Occipital lobe (tissue), 2 donors: ENCODE measurements around the gene KCNMA1. TPM values are rescaled to one million over a fixed set of nuclear protein-coding genes. Genes with fewer than 3 reads are reported as not detected.
A peak's percentile ranks its signal among the peaks of the same experiment; 100 is the strongest.
"Not testable (repeated sequence)": the region's sequence is repeated elsewhere in the genome, so short reads cannot be mapped to it uniquely, and the experiment has no call there.

Source experiments
- DNase-seq: peaks from one replicate; lab custom pipeline; 2025; lab: John Stamatoyannopoulos, UW
- total RNA-seq: library from RNA; depleted of rRNA; stranded (reverse); fragments of >200 nt; gene quantifications from one replicate; pipeline ENCODE4 v1.2.3, GENCODE V29; 2014

Gene KCNMA1
- total RNA-seq = 43.0 TPM

DNA sequence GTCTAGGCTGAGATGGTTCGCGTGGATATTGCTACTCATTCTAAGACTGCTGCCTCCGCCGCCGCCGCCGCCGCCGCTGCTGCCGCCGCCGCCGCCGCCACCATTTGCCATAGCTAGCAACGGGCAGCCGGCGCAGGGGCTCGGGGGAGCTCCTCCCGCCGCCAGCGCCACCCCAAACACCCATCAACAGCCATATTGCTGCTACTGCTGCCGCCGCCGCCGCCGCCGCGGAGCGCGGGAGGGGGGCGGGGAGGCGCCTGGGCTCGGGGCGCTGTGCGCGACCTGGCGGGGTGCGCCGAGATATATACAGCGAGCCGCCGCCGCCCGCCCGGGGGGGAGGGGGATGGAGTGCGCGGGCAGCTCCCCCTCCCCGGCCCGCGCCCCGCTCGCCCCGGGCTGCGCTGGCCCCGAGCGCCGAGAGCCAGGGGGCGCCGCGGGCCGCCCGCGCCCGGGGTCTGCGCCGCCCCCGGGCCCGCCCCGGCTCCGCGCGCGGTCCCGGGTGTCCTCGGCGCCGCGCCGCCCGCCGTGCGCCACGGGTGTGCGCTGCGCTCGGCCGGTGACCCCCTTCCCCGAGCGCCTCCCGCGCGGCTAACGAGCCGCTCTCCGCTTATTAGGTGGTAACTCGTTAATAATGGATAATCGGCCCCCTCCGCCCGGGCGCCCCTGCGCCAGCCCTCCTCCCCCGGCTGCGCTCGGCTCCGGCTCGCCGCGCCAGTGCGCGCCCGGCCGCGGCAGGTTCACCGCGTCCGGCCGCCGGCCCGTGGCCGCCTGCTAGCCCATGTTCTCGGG is at the start of gene KCNMA1:
KCNMA1 (minus strand) TSS at position 277 of the 789 bp plus-strand sequence.
- DNase-seq = peak; percentile 28

DNA sequence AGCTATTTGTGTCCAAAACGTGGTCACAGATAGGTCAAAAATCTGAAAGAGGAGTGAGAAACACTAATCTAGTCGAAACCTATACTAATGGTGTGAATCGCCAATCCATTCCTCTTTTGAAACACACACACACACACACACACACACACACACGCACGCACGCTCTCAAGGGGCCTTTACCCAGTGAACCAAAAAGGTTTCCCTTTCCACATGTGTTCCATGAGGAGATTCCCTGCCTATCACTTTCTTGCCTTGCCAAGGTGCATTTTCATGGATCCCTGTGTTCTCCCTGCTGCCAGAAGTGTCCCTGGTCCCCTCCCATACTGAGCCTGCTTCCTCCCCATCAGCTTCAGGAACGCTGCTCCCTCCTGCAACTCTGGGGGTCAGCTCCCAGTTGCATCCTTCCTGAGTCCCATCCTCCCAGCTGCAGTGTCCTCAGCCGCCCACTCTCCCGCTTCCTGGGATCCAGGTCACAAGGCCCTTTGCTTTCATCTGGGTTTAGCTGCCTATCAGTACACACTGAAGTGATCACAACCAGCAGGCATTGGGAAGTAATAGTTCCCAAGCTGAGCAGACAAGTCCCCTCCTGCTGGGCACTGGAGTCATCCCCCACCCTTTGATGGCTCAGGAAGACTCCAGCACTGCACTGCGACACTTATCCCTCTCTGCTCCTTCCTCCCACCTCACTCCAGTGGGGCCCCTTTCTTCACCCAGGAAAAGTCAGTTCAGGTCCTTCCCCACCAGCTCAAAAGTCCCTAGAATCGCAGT is 49.2 kb upstream of the KCNMA1 start:
- DNase-seq = no peak

DNA sequence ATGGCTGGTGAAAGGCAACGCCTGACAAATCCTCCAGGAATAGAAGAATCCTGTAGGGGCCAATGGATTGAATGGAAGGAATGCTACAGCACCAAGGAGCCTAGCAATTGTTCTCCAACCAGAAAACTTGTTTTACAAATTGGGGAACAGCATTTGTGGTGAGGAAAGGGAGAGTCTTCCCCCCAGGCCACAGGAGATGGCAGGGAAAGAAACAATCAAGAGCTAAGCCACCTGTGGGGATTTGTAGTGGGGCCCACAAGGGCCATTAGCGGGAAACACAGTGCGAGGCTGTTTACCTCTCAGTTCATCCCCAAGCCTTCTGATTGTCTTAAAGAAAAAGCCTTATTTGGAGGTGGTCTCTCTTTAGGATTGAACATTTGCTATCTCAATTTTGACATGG is 48.5 kb upstream of the KCNMA1 start:
- DNase-seq = no peak

DNA sequence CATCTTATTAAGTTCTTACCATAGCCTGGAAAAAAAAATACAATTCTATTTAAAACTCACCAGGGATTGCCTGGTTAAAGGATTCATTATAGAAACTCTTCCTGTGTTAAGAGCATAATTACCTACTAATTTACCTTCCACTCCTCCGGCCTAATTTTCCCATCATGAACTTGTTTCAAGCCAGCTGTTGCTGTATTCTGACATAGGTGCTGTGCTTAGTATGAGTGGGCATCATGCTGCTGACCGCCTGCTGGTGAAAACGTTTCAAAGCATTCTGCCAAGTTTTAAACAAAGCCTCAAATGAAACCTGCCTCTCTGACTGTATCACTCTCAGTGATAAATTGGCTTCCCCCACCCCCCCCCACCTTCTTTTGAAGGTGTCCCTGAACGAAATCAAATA is 47.8 kb upstream of the KCNMA1 start:
- no peak for DNase-seq

DNA sequence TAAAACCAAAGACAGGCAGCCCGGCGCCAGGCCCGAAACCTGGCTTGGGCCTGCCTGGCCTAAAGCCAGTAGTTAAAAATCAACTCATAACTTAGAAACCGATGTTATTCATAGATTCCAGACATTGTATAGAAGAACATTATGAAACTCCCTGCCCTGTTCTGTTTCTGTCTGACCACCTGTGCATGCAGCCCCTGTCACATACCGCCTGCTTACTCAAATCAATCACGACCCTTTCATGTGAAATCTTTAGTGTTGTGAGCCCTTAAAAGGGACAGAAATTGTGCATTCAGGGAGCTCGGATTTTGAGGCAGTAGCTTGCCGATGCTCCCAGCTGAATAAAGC is 45.5 kb upstream of the KCNMA1 start:
- DNase-seq = not testable (repeated sequence)

DNA sequence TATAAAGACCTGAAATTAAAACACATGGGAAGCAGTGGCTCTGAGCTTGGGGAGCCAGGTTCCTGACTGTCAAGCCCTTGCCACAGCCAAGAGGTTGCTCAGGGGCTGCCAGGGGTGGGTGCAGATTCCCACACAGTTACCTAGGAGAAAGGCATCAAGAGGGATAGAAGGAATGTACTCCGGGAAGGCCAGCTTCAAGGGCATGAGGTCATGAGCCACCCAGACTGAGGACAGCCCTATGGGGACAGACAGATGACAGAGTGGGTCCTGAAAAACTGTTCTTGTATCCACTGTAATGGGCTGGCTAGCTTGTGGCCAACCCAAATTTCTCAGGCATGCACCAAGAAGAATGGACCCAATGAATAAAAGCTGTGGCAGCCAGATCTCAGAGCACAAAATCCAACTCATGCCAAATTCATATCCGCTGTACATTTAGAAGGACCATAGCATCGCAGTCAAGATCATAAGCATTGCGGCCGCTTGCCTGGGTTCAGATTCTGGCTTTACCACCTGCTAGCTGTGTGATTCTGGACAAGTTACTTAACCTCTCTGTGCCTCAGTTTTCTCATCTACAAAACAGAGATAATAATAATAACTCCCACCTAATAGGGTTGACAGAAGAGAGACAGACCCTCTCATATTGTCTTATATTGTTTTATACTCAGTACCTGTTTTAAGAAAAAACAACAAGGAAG is 44.9 kb upstream of the KCNMA1 start:
- DNase-seq = no peak

DNA sequence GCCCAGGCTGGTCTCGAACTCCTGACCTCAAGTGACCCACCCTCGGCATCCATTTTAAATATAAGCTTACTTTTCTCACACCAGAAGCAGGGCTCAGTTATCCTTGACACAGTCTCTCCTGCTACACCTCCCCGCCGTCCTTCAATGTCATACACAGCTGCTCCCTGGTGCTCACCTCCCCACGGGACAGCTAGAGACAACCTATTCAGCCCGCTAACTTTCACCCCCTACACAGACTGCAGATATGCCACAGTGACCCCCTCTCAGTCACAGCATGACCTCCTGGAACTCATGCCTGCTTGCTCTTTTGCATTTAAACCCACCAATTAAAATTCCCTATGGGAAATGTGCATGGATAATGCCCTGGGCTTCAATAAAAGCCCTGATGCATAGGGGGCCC is 44.2 kb upstream of the KCNMA1 start:
- no peak for DNase-seq

DNA sequence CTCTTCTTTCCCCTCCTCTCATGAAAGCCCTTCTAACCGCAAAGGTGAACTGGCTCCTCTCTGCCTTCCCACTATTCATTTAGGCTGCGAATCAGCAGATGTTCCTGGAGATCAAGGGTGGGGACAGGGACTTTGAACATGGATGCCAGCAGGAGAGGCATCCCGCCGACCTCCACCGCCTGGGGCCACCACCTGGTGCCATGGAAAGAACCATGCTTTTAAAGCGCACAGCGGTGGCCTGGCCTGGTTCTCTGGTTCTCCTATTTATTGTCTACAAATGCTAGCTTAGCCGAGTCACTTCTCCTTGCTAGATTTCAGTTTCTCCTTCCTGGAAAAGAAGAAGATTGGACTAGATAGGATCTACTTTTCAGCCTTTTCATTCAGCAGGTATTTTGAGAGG is 43.2 kb upstream of the KCNMA1 start:
- no peak for DNase-seq

DNA sequence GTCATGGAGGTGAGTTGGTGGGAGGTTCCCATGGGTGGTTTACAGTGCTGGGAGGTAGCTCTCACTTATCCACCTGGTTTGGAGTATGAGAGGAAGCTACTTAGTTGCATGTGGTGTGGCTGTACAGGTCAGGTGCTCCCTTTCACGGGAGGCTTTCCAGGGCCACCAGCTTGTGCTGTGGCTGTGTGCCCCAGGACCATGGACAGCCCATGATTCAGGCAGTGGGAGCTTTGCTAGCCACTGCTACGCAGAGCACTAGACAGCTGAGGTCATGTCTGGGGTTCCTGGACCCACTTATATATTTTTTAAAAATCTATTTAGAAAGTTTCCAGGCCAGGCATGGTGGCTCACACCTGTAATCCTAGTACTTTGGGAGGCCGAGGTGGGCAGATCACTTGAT is 42.5 kb upstream of the KCNMA1 start:
- DNase-seq = no peak

DNA sequence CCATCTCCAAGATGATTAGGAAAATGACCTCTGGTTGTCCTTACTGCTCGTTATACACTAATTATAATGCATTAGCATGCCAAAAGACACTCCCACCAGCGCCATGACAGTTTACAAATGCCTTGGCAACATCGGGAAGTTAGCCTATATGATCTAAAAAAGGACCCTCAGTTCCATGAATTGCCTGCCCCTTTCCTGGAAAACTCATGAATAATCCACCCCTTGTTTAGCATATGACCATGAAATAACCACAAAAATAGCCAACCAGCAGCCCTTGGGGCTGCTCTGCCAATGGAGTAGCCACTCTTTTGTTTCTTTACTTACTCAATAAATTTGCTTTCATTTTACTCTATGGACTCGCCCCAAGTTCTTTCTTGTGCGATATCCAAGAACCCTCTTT is 41.6 kb upstream of the KCNMA1 start:
- DNase-seq = no peak

DNA sequence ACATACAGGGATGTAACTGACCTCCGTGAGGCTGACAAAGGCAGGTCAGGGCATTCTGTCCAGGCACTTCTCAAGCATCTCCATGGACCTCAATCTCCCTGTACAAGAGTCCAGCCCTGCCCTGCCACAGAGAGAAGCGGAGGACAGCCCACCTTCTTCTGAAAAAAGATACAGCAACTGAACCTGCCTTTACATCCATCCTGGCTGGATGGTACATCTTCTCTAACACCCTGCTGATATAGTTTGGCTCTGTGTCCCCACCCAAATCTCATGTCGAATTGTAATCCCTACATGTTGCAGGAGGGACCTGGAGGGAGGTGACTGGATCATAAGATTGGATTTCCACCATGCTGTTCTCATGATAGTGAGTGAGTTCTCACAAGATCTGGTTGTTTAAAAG is 40.5 kb upstream of the KCNMA1 start:
- no peak for DNase-seq

DNA sequence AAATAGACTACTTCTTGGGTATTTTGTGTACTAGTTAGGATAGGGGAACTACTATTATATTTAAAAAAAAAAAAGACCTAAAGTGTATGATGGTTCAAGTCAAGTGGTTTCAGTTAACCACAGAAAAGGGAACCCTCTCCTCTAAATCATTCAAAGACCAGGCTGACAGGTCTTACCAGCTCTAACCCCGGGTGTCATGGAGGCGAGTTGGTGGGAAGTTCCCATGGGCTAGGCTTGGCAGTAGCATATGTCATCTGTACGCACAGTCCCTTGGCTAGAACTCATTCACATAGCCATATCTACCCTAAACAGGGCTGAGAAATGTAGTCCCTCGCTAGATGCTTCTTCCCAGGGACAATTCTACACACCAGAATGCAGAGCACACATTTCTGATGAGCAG is 37.7 kb upstream of the KCNMA1 start:
- DNase-seq = no peak

DNA sequence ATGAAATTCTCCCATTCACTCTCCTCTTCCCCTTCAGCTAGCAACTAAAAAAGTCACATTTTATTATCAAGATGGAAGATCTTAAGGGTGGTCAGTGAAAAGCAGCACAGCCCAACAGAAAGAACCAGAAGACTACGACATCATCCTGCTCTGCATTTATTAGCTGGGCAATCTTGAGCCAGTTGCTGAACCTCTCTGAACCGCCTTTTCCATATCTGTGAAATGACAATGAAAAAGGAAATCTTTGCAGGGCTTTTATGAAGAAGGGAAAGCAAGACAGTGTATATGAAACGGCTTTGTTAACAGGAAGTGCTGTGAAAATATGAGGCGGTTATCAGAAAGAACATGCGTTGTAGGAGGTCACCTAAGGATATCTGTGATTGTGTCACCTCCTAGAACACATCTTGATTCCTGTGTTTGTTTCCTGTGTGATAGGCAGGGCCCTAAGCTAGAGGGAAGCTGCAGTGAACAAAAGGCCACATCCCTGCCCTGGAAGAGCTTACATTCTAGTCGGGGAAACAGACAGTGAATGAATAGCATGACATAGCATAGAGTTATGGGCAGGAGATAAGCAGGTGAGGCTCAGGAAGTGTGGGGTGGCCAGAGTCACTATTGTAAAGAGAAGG is 36.0 kb upstream of the KCNMA1 start:
- no peak for DNase-seq

DNA sequence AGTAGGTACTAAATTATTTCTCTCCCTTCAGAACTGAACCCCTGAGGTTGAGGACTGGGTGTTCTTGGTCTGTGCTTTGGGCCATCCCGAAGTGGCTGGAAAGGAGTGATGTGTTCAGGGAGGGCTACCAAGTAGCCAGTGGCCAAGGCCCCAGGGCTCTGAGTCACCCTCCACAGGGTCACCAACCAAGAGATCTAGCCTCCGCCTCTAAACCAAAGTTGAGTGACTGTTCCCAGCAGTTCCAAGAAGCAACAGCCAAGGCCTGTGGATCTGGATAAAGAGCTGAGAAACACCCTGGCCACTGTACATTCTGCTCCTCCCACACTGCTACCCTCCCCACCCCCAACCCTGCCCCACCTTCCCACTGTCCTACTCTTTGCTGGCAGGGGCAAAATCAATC is 35.5 kb upstream of the KCNMA1 start:
- DNase-seq = no peak

DNA sequence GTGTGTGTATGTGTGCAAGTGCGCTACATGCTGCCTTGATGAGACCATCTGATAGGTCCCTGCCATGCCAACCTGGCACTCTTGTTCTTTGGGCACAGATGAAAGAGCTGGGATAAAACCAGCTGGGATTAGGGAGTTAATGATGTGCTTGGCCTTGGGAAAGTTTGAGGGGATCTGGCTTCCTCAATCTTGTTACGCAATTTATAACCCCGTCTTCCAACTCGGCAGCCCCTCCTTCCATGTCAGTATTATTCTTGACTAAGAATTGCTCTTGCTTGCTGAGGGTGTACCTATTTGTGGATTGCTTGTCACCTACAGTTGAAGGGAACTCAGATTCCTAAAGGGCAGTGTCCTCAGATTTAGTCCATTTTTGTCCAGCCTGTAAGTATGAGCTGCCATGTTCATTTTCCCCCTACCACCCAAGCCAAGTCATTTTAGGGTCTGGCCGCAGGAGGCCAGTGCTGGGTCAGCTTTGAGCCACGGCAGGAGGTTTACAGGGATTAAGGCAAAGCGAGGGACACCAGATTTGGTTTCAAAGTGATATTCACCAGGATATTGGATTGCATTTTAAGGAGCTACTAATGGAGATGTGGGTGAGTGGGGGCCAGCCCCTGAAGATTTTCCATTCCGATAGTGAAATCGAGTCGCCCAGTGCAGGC is 34.1 kb upstream of the KCNMA1 start:
- no peak for DNase-seq

DNA sequence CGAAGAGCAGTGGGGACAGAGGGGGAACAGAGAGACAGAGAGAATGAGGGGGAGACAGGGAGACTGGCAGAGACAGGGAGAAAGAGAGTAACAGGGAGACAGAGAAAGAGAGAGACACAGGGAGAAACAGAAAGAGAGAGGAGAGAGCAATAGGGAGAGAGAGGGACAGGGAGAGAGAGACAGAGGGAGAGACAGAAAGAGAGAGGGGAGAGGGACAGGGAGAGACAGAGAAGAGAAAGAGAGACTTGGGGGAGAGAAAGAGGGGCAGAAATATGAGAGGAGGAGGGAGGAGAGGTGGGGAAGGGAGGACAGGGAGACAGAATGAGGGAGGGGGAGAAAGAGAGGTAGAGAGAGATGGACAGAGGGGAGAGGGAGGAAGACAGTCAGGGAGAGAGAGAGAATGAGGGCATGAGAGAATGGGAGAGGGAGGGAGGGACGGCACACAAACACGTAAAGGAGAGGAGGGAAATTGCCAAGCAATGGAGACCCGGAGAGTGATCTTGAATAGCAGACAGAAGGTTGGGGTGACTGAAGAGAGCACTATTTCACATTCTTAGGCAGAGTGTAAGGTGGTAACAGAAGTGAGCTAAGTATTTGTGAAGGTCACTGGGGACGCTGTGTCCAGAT is 33.3 kb upstream of the KCNMA1 start:
- DNase-seq = no peak

DNA sequence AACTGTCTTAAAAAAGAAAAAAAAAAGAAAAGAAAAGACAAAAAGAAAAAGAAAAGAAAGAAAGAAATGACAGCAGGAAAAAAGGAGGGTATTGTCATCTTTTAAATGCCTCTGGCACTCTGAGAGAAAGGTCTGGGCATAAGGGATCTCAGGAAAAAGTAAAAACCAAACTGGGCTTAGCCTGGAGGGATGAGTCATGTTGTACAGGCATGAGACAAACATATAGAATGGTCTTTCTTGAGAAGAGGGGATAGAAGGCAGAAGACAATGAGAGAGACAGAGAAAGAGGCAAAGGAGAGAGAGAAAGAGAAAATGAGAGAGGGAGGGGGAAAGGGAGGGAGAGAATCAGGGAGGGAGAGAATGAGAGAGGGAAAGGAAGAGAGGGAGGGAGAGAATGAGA is 32.3 kb upstream of the KCNMA1 start:
- DNase-seq = no peak

DNA sequence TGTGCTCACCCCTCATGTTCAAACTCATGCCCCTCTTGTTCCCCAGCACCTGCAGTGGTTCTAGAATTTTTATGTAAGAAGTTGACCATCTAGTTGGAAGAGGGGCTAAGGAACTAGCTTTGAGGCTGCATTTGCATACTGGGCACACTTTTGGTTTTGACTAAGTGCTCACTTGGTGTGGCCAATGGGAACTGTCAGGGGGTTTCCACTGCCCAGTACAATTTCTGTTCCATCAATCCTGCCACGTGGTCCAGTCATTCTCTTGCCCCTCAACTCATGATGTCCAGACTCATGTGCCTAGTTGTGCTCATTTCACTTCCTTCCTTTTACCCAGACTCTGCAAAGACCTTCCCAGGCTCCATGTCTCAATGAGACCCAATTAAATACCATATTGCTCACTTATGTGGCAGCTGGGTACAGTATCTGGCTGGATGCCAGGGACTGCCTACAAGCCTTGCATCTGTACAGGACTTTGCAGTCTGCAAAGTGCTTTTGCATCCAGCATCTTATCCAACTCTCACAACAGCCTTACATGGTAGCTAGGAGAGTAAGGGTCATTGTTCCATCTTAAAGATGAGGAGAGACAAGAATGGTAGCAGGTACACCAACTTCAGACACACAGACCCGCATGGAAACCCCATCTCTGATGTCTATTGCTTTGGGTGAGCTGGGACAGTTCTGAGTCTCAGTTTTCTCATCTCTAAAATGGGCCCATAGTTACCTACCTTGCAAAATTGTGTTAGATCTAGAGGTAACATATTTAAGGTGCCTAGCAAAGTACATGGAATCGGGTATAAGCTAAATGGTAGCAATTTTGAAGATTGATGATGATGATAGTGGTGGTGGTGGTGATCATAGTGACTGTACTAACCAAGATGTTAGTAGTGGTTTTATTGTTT is 30.1 kb upstream of the KCNMA1 start:
- DNase-seq = no peak

DNA sequence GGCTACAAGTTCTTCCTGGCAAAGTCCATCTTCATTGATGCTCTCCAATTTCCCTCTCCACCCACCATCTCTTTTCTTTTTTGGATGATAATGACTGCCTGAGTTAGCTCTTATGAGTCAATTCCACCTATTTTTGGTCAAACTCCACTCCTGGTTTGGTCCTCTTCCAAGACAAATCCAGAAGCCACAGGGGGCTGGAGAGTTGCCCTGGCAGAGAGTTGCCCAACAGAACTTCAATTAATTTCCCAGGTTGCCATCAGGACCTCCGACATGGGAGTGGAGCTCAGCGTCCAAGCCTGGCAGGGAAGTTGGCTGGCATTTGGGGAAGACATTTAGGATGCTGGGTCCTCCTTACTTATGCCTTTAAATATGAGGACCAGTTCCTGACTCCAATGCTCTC is 29.2 kb upstream of the KCNMA1 start:
- no peak for DNase-seq

DNA sequence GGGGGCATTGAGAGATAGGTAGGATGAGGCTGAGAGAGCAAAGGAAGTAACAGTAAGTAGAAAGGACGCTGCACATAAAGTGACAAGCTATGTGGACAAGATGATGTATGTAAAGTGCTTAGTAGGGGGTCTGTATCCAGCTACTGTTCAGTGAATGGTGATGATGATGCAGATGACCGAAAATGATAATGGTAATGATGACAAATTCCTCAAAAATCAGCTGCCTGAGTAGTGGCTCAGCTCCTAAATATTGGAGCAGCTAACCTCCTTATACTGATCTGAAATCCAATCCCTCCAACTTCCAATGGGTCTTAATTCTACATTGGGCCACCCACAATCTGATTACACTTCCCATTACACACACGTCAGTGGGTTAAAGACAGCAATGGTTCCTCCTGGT is 27.1 kb upstream of the KCNMA1 start:
- DNase-seq = no peak
